GM10266 (cell line): ENCODE measurements around the gene PKIG.

Experiments
- DNase-seq: peaks from one replicate; pipeline ENCODE4 v3.0.0; 2012; ENCODE audit errors: extremely low spot score
- TF ChIP-seq, protein P1 (sequence below): IDR thresholded peaks from 2 replicates; pipeline ENCODE4 v1.5.1; 2012; ENCODE audit warnings: mild to moderate bottlenecking, low read depth; ENCODE audit not compliant: control insufficient read depth, insufficient read depth; ENCODE audit errors: missing control alignments

PKIG gene

DNA sequence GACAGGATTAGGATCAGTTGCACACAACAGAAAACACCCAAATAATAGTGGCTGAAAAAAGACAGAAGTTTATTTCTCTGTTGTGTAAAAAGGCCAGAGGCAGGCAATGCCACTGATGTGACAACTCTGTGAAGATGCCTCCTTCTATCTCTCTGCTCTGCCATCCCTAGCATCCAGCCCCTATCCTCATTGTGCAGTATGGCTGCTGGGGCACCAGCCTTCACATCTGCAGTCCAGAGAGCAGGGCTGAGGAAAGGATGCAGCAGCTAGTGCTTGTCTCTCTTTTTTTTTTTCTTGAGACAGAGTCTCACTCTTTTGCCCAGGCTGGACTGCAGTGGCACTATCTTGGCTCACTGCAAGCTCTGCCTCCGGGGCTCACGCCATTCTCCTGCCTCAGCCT lies 75.5 kb downstream of the PKIG start:
- TF ChIP-seq, protein P1, sequence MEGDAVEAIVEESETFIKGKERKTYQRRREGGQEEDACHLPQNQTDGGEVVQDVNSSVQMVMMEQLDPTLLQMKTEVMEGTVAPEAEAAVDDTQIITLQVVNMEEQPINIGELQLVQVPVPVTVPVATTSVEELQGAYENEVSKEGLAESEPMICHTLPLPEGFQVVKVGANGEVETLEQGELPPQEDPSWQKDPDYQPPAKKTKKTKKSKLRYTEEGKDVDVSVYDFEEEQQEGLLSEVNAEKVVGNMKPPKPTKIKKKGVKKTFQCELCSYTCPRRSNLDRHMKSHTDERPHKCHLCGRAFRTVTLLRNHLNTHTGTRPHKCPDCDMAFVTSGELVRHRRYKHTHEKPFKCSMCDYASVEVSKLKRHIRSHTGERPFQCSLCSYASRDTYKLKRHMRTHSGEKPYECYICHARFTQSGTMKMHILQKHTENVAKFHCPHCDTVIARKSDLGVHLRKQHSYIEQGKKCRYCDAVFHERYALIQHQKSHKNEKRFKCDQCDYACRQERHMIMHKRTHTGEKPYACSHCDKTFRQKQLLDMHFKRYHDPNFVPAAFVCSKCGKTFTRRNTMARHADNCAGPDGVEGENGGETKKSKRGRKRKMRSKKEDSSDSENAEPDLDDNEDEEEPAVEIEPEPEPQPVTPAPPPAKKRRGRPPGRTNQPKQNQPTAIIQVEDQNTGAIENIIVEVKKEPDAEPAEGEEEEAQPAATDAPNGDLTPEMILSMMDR, result no peak
- DNase-seq, result no peak

DNA sequence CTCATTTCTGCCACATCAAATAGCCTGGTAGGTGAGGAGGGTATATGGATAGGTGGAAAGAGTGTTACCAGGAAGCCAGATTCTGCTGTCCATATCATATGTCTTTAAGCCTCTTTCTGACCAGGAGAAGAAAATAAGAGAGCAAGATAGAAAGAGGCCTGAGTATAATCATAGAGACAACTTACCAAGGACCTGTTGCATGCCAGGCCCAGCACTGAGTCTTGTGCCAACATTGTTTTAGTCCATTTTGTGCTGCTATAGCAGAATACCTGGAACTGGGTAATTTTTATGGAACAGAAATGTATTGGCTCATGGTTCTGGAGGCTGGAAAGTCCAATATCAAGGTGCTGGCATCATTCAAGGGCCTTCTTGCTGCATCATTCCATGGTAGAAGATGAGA lies 76.4 kb downstream of the PKIG start:
- no peak for DNase-seq
- TF ChIP-seq, protein P1, result no peak

DNA sequence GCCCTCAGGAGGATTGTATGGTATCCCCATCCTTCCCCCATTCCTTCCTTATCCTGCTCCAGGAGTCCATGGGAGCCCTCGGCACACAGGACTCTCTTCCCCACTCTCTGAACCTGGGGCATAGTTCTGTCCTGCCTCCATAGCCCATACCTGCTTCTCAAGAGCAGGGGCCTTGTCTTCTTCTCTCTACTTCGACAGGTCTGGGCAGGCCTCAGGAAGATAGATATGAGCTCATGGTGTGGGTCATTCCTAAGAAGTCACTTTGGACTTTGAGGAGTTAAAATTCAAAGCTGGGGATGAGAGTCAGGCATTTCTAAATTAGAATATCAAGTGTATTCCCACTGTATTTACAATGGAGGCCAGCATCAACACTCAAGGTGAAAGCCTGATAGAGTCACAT lies 77.6 kb downstream of the PKIG start:
- TF ChIP-seq, protein P1, result no peak
- no peak for DNase-seq

DNA sequence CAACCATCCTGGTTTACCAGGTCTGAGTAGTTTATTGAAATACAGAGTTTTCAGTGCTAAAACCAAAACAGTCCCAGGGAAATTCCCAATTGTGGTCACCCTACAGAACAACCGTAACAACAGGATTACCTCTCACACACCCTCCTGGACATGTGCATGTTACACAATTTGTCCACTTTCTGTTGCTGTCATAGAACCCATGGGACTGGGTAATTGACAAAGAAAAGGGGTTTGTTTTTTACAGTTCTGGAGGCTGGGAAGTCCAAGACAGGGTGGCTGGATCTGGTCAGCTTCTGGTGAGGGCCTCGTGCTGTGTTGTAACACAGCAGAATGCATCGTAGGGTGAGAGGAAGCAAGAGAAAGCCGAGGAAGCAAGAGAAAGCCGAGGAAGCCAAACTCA lies 78.2 kb downstream of the PKIG start:
- TF ChIP-seq, protein P1, result no peak
- no peak for DNase-seq

DNA sequence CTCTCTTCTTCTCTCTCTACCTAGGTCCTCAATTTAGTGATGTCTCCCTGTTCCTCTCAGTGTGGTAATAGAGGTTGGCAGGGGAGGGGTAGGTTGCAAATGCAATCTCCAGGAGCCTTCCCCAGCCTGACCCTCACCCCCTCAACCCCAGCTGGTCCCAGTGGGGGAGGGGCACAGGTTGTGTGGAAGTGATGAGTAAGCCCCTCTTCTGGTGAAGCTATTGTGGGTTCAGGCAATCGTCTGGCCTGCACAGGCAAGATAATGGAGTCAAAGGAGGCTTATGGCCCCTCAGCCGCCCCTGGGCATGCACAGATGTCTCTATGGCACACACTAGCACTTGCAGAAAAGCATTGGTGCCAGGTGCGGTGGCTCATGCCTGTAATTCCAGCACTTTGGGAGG lies 79.9 kb downstream of the PKIG start:
- DNase-seq, result no peak
- TF ChIP-seq, protein P1, result no peak

DNA sequence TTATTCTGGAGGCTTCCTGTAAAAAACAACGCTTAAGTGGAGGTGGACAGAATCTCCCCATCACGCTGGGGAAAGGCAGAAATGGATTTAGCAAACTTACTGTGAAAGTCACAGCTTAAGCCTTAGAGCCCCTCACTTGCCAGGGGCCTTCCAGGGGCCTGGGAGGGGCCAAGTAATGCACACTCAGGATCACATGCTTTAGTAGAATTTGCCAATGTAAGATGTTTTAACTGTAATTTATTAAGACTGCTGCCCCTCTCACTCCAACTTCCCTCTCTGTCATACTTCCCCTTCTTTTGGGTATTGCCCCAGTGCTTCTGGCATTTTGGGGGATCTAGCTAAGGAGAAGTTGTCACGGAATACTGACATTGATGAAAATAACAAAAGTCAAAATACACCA lies 81.8 kb downstream of the PKIG start:
- DNase-seq, result no peak
- TF ChIP-seq, protein P1, result no peak

DNA sequence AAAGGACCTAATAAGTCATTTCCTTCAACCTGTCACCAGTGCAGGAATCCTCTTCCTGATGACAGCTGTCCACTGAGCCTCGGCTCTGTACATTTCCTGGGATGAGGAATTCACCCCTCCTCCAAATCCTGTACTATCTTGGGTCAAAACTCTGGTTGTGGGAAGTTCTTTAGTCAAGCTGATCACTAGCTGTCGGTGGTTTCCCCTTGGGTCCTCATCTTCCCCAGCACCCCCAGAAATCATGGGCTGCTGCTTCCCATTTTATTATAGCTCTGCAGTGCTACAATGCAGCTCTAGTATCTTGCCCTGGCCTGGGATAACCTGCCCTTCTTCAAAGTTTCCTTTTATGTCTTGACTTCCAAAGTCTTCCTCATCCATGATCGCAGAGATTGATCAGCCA lies 83.7 kb downstream of the PKIG start:
- no peak for DNase-seq
- TF ChIP-seq, protein P1, result no peak
